GM12878 (cell line): ENCODE data around the gene MCTP2. TPM values are rescaled to one million over a fixed set of nuclear protein-coding genes. Genes with fewer than 3 reads are reported as not detected.

Experiments
- ATAC-seq: fragments of 200-7000 bp; cut with Tn5 transposase; 3 replicates; pipeline ENCODE4 v1.9.1; 2020; ENCODE audit warnings: mild to moderate bottlenecking, moderate library complexity
- BruUV-seq: library from RNA; stranded (reverse); fragments of 400-500 nt; replicated peaks from 2 replicates; lab custom pipeline; 2021; lab: Mats Ljungman, UMichigan
- CTCF ChIA-PET: fragments of 300-600 bp; sonication (Branson Sonifier 250); formaldehyde crosslinking; extraction: SDS; loops from one replicate; lab custom pipeline; 2021; ENCODE audit warnings: inconsistent platforms; lab: Yijun Ruan, JAX
- POLR2A ChIA-PET: fragments of 350-600 bp; formaldehyde crosslinking; extraction: SDS; loops from one replicate; lab custom pipeline; 2021; ENCODE audit warnings: inconsistent platforms; lab: Charles Lee
- RAD21 ChIA-PET: fragments of 300-600 bp; sonication (Branson Sonifier 250); formaldehyde crosslinking; loops from one replicate; lab custom pipeline; 2023; ENCODE audit warnings: antibody characterized with exemption; ENCODE audit not compliant: unreplicated experiment; lab: Charles Lee
- SMC1A ChIA-PET: fragments of 300-600 bp; sonication (Branson Sonifier 250); formaldehyde crosslinking; loops from one replicate; lab custom pipeline; 2023; ENCODE audit not compliant: unreplicated experiment, uncharacterized antibody; lab: Charles Lee
- DNase-seq: peaks from one replicate; pipeline ENCODE4 v3.0.0-alpha.2; 2011; ENCODE audit warnings: low read depth, low spot score
- FAIRE-seq: peaks from 3 replicates; lab custom pipeline; 2011; peaks lifted over from hg19 to GRCh38; lab: Jason Lieb, UNC
- H2AFZ ChIP-seq: 2 replicates; pipeline ENCODE4 v1.6.0; 2011; ENCODE audit warnings: low read depth, low read length, control low read depth; ENCODE audit not compliant: control insufficient read depth
- H3K27ac ChIP-seq: 2 replicates; pipeline ENCODE4 v1.5.1; 2011; ENCODE audit warnings: control low read depth; ENCODE audit not compliant: control insufficient read depth, insufficient read depth
- H3K27me3 ChIP-seq, 2 experiments: replicated peaks in 1 of 2; 2 replicates each; pipeline versions ENCODE4 v1.6.0 to v1.6.1; 2011; ENCODE audit warnings: low read length in 1 of 2; ENCODE audit not compliant: control insufficient read depth in 2 of 2, insufficient read depth in 2 of 2
- H3K36me3 ChIP-seq, 2 experiments: 2 replicates each; pipeline ENCODE4 v1.5.1; 2011; ENCODE audit warnings: low read length in 1 of 2; ENCODE audit not compliant: control insufficient read depth in 2 of 2, insufficient read depth in 2 of 2
- H3K4me1 ChIP-seq: 2 replicates; pipeline ENCODE4 v1.6.1; 2011; ENCODE audit warnings: mild to moderate bottlenecking, low read length, moderate library complexity, mixed read lengths; ENCODE audit not compliant: control insufficient read depth, insufficient read depth
- H3K4me2 ChIP-seq: 2 replicates; pipeline ENCODE4 v1.6.0; 2011; ENCODE audit warnings: control low read depth; ENCODE audit not compliant: control insufficient read depth, insufficient read depth
- H3K4me3 ChIP-seq: fragments of 200-600 bp; sonication (generic); 2 replicates; pipeline ENCODE4 v1.5.1; 2016
- H3K79me2 ChIP-seq: 2 replicates; pipeline ENCODE4 v1.6.0; 2011; ENCODE audit warnings: low read length; ENCODE audit not compliant: control insufficient read depth, insufficient read depth
- H3K9ac ChIP-seq: 2 replicates; pipeline ENCODE4 v1.8.0; 2011; ENCODE audit warnings: low read length, control low read depth, mixed read lengths; ENCODE audit not compliant: control insufficient read depth, insufficient read depth
- H3K9me3 ChIP-seq: replicated peaks from 3 replicates; pipeline ENCODE4 v1.5.1; 2011; ENCODE audit warnings: mild to moderate bottlenecking, low read length; ENCODE audit not compliant: control insufficient read depth, insufficient read depth
- H4K20me1 ChIP-seq: 2 replicates; pipeline ENCODE4 v1.6.0; 2011; ENCODE audit not compliant: control insufficient read depth, insufficient read depth
- FOXM1 ChIP-seq: IDR thresholded peaks from 2 replicates; pipeline ENCODE4 v1.6.1; 2012; ENCODE audit warnings: low read depth, mild to moderate bottlenecking, inconsistent platforms, low read length, moderate library complexity
- NR2C2 ChIP-seq: IDR thresholded peaks from 2 replicates; pipeline ENCODE4 v1.6.1; 2011; ENCODE audit warnings: borderline replicate concordance, low read depth; ENCODE audit not compliant: control insufficient read depth, insufficient read length
- SMC3 ChIP-seq: IDR thresholded peaks from 2 replicates; pipeline ENCODE4 v1.6.1; 2011; ENCODE audit warnings: low read length, improper control_type of control experiment, borderline replicate concordance
- WGBS: methylation state at CpG from one replicate; pipeline ENCODE4 v1.1.6; 2016; ENCODE audit warnings: low lambda C conversion rate; ENCODE audit not compliant: insufficient replicate concordance, insufficient coverage; ENCODE audit errors: missing lambda C conversion rate; 5-methylcytosine and 5-hydroxymethylcytosine counted together
- in situ Hi-C: fragments of 300-500 bp; cut with MboI; formaldehyde crosslinking; loops from 9 replicates; pipeline ENCODE4 v1.14.3; 2018; ENCODE audit warnings: mixed read lengths
- intact Hi-C: fragments of 100-400 bp; cut with micrococcal nuclease; formaldehyde crosslinking; loops from one replicate; pipeline ENCODE4 v1.14.2; 2022; ENCODE audit not compliant: unreplicated experiment
- polyA plus RNA-seq, 11 experiments: library from polyadenylated mRNA; depleted of rRNA in 4 of 11; unstranded in 6 of 11; stranded (reverse) in 5 of 11; fragments of >200 nt; fragmentation: Nextera tagmentation in 4 of 11; fragmentation: Illumina TruSeq in 1 of 11; extraction: Ambion mirVana in 4 of 11; extraction: Trizol in 1 of 11; gene quantifications; 1 replicate in 1 of 11; 2 replicates in 10 of 11; pipeline versions ENCODE4 v1.2.1 to v1.2.3, GENCODE V29; 2011 to 2016; ENCODE audit warnings: inconsistent platforms in 2 of 11, missing spikeins in 2 of 11, low read depth in 1 of 11
- total RNA-seq, 4 experiments: library from RNA; depleted of rRNA in 3 of 4; stranded (reverse); fragments of >200 nt in 3 of 4; fragmentation: Illumina TruSeq in 1 of 4; extraction: Trizol in 1 of 4; gene quantifications; 2 replicates each; pipeline versions ENCODE4 v1.2.1 to v1.2.3, GENCODE V29; 2013 to 2021

MCTP2 gene
- total and polyA plus RNA-seq, 10 of the 15 experiments (the other 5 are each of a cell fraction or from before 2014, with no cell fraction given), result 0.24 to 48.5 (median 0.88) TPM

DNA sequence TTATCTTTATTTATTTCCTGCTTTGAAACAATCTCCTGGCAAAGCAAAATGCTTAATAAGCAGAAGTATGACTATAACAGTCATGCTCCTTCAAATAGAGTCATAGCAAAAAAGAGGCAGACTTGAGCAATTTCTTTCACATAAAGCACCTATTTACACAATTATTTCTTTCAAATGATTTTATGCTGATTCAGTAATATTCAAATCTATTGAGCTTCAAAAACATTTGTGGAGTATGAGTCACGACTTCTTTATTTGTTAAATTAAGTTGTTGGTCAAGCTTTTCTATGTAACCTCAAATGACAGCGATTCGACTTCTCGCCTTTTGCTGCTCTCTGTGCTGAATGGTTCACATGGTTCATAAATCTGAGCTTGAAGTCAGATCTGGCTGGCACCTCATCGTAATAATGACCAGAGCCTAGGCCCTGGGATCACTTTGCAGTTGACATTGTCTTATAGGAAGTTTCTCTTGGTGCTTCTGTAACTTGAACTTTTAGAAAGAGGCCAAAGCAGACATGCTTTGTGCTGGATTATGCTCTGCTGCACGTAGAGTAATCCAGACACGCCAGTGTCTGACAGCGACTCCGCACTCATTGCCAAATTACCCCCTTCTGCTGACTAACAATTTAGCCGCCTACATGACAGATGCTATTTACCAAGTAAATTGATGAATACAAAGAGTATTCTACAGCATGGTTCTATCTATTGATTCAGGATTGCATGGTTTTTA, 139.0 kb downstream of the MCTP2 start:
- H3K4me2 ChIP-seq, result no peak overlapping the region
- no peaks in the 10 kb centered on the region for H3K79me2 ChIP-seq
- no peak overlapping the region for H2AFZ ChIP-seq
- H3K4me1 ChIP-seq, result no peaks in the 10 kb centered on the region
- in situ Hi-C loops, result no loop called here
- no peak for ATAC-seq
- H3K9me3 ChIP-seq, result no peaks in the 10 kb centered on the region
- POLR2A ChIA-PET, result no interaction called here
- no peak overlapping the region for H3K4me3 ChIP-seq
- no peak for TF ChIP-seq NR2C2
- TF ChIP-seq, all 136 proteins: peak for 0
- no peak overlapping the region for H3K27ac ChIP-seq
- ChIA-PET CTCF (no interaction called here), RAD21 (no interaction called here), SMC1A (interaction anchor here (0.7 kb wide), 1 partner anchor 37 kb away, joined by 3 read pairs; no protein-coding TSS in a partner anchor)
- 70% methylated on average over 10 of the region's 10 CpGs for WGBS
- intact Hi-C loops, result no loop called here
- no TSS peak for BruUV-seq
- H4K20me1 ChIP-seq, result no peaks in the 10 kb centered on the region
- no peaks in the 10 kb centered on the region for H3K36me3 ChIP-seq
- H3K9ac ChIP-seq, result no peak overlapping the region
- no peak for FAIRE-seq
- DNase-seq, result no peak
- H3K27me3 ChIP-seq, result no peaks in the 10 kb centered on the region

DNA sequence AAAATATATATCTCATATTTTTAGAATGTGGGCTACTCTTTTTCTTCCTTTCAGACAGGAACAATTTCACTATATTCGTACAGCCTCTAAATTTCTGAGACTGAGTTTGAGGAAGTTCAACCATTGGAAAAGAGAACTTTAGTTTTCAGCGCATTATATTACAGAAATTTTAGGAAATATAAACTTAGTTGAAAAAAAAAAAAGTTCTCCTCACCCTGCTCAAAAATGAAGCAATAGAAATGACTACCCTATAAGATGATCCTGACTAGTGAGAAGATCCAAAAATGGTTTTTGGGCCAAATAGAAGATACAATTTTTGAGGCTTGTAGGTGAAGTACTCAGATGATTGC, 139.6 kb downstream of the MCTP2 start:
- 39% methylated on average over 2 of the region's 2 CpGs for WGBS

More for the DNA sequence above, 139.6 kb downstream of the MCTP2 start:
- no peak for DNase-seq
- H3K9me3 ChIP-seq, result no peaks in the 10 kb centered on the region
- POLR2A ChIA-PET, result no interaction called here
- no peaks in the 10 kb centered on the region for H4K20me1 ChIP-seq
- H3K36me3 ChIP-seq, result no peaks in the 10 kb centered on the region
- SMC1A ChIA-PET, result interaction anchor here (0.7 kb wide), 1 partner anchor 37 kb away, joined by 3 read pairs; no protein-coding TSS in a partner anchor
- ATAC-seq, result no peak
- CTCF ChIA-PET, result no interaction called here
- RAD21 ChIA-PET, result no interaction called here
- H3K27me3 ChIP-seq, result no peaks in the 10 kb centered on the region
- intact Hi-C loops, result no loop called here
- in situ Hi-C loops, result no loop called here
- no peak overlapping the region for H3K4me2 ChIP-seq
- H3K9ac ChIP-seq, result no peak overlapping the region
- no peak for TF ChIP-seq FOXM1
- no peak for TF ChIP-seq SMC3
- no peak for FAIRE-seq
- no peaks in the 10 kb centered on the region for H3K4me1 ChIP-seq
- no peaks in the 10 kb centered on the region for H3K79me2 ChIP-seq
- no peak overlapping the region for H2AFZ ChIP-seq
- BruUV-seq, result no TSS peak
- no peak overlapping the region for H3K4me3 ChIP-seq
- H3K27ac ChIP-seq, result no peak overlapping the region
